Measurements from ENCODE around the gene CNOT3.
"Not testable (repeated sequence)": the region's sequence is repeated elsewhere in the genome, so short reads cannot be mapped to it uniquely, and the experiment has no call there.

CNOT3 gene

GRCh38 chr19:54137699-54138488 is at the start of gene CNOT3:
Gene CNOT3 (plus strand): TSS chr19:54137762. CDS start chr19:54142979, 5,217 bp downstream.
- no peak for DNase-seq (ENCODE audit: low read depth)

GRCh38 chr19:54094426-54095000 is 43.0 kb upstream of the CNOT3 start:
- DNase-seq (ENCODE audit: low read depth): no peak

- no peak for DNase-seq (ENCODE audit: low read depth)
Measured at GRCh38 chr19:54095136-54095858, 42.3 kb upstream of the CNOT3 start.

- not testable (repeated sequence) for DNase-seq (ENCODE audit: low read depth)
Measured at GRCh38 chr19:54095859-54096616, 41.5 kb upstream of the CNOT3 start.

- no peak for DNase-seq (ENCODE audit: low read depth)
Measured at GRCh38 chr19:54096617-54097106, 40.9 kb upstream of the CNOT3 start.

GRCh38 chr19:54099190-54099902 is 38.2 kb upstream of the CNOT3 start:
- DNase-seq (ENCODE audit: low read depth): no peak

GRCh38 chr19:54099903-54100255 is 37.7 kb upstream of the CNOT3 start:
- DNase-seq (ENCODE audit: low read depth): not testable (repeated sequence)

GRCh38 chr19:54100561-54100960 is 37.0 kb upstream of the CNOT3 start, which contains the start of gene OSCAR:
Gene OSCAR (minus strand): TSS chr19:54100803. CDS start chr19:54100792, 11 bp downstream.
- no peak for DNase-seq (ENCODE audit: low read depth)

GRCh38 chr19:54102421-54103169 is 35.0 kb upstream of the CNOT3 start, which contains the start of gene NDUFA3:
Gene NDUFA3 (plus strand): TSS chr19:54102855. CDS start chr19:54102879, 24 bp downstream.
- peak; percentile 96 for DNase-seq (ENCODE audit: low read depth)

GRCh38 chr19:54104998-54105715 is 32.4 kb upstream of the CNOT3 start:
- no peak for DNase-seq (ENCODE audit: low read depth)

GRCh38 chr19:54105796-54106195 is 31.8 kb upstream of the CNOT3 start:
- DNase-seq (ENCODE audit: low read depth): no peak

GRCh38 chr19:54106716-54107115 is 30.8 kb upstream of the CNOT3 start:
- no peak for DNase-seq (ENCODE audit: low read depth)

- no peak for DNase-seq (ENCODE audit: low read depth)
Measured at GRCh38 chr19:54107876-54108490, 29.6 kb upstream of the CNOT3 start.

GRCh38 chr19:54108496-54108895 is 29.1 kb upstream of the CNOT3 start:
- DNase-seq (ENCODE audit: low read depth): no peak

- DNase-seq (ENCODE audit: low read depth): no peak
Measured at GRCh38 chr19:54109651-54110050, 27.9 kb upstream of the CNOT3 start.

- no peak for DNase-seq (ENCODE audit: low read depth)
Measured at GRCh38 chr19:54114340-54115108, 23.0 kb upstream of the CNOT3 start.

- DNase-seq (ENCODE audit: low read depth): peak; percentile 94
Measured at GRCh38 chr19:54115109-54116063, 22.2 kb upstream of the CNOT3 start, which contains the start of the genes PRPF31 and TFPT. Gene PRPF31 (plus strand): TSS chr19:54115754. CDS start chr19:54118279, 2,525 bp downstream. Gene TFPT (minus strand): TSS chr19:54115657. CDS start chr19:54115269, 388 bp downstream.

Data from stimulated activated CD8-positive, alpha-beta memory T cell treated with anti-CD3 and anti-CD28 coated beads, Interleukin-4, amount 100 ng/mL, for 24 hours (primary cell).